GM18498 (cell line): ENCODE measurements around the gene PEMT.

Source experiments
- ATAC-seq: cut with Tn5 transposase; IDR thresholded peaks from one replicate; pipeline ENCODE4 v1.9.1; 2021; ENCODE audit warnings: mild to moderate bottlenecking, moderate library complexity; ENCODE audit not compliant: unreplicated experiment

PEMT gene

DNA sequence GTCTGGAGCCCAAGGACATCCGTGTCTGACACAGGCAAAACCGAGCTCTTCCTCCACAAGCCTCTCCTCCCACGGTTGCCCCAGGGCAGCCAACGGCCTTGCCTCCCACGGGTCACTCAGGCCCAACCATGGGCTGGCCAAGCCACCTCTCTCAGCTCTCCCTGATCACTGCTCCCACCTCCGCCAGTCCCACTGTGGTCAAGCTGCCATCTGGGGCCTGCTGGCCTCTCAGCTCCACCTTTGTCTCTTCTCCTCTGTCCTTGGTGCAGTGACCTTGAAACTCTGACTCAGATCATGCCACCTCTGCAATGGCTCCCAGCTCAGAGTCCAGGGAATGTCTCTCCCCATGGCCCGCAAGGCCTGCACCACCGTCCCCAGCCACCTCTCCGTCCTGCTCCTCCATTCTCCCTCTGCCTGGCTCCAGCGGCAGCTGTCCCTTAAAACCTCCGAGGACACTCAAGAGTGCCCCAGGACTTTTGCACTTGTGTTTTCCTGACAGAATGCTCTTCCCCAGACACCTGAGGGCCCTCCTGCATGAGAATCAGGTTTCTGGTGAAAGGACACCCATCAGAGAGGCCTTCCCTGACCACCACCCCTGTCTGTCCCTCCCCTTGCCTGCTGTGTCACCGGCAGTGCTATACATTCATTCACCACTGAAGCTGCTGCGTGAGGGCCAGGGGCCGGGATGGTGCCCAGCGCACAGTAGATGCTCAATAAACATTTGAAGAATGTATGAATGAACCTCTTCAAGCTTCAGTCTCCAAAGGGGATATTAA lies 19.3 kb downstream of the PEMT start:
- no peak for ATAC-seq

DNA sequence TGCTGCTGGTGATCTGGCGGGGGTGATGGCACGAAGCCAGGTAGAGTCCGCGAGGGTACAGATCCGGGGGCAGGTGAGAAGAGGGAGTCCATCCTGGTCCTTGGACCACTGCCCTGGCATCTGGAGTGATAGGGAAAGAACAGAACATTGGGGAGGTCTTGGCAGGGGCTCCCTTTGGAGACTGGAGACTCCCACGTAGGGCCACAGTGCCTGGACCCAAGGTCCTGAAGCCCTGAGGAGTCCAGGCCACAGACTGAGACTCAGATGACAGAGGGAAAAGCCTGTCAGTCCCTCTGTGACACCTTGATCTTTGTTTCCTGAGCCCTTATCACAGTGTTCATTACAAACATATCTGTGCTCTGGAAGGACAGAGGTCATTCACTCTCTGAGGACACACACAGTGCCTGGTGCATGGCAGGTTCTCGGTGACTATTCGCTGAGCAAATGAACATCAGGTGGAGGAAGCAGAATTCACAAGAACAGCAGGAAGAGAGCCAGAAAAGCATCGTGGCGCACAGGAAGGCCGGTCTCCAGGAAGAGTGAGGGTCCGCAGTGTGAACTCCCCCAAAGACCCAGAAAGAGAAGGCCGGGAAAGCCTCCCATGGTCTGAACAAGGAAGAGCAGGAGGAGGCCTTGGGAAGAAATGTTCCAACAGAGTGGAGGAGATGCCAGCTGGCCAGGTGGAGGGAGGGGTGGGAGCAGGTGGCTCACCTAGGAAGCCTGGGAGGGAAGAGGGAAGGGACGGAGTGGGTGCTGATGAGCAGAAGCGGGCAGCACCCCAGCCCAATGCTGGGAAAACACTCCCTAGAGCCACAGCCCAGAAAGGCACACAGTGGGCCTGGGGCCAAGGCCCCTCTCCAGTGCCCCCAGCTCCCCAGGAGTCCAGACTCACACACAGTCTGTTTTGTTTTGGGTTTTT lies 20.5 kb downstream of the PEMT start:
- no peak for ATAC-seq

DNA sequence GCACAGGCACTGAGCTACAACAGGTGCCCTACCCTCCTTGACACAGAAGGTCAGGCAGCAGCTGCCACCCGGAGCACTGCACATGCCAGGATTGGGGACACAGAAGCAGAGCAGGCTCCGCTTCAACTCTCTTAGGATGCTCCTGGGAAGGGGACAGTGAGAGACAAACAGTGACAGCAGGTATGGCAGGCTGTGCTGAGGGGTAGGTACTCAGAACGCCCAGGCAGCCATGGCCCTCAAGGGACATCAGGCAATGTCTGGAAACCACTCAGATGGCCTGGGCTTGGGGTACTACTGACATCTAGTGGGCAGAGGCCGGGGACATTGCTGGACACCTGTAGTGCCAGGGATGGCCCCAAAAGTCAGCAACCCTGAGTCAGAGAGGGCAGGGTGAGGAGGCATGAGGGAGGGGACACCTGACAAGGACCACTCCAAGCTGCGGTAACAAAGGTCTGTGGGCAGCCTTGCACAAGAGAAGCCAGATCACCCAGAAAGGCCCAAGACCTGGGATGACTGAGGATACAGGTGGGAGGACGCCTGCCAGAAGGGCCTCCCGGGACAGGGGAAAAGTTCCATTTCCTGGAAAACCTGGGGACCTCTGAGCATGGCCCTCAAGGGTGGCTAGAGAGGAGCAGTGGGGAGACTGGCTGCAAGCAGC lies 21.2 kb downstream of the PEMT start:
- no peak for ATAC-seq

DNA sequence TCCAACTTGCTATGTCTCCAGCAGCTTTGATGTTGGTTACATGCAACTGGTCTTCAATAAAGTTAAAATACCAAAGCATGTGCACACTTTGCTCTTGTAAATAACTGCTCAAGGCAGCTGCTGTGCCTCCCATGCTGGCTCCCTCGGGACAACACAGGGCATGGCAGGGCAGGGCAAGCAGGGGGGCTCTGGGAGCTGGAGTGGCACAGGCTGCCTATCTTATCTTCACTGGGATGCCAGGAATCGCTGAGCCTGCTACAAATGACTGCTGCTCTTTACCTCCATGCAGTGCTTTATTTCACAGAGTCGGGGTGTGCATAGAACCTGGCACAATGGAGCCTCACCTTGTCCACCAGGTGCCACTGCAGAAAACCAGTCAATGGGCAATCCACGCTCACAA lies 21.8 kb downstream of the PEMT start:
- ATAC-seq = no peak

DNA sequence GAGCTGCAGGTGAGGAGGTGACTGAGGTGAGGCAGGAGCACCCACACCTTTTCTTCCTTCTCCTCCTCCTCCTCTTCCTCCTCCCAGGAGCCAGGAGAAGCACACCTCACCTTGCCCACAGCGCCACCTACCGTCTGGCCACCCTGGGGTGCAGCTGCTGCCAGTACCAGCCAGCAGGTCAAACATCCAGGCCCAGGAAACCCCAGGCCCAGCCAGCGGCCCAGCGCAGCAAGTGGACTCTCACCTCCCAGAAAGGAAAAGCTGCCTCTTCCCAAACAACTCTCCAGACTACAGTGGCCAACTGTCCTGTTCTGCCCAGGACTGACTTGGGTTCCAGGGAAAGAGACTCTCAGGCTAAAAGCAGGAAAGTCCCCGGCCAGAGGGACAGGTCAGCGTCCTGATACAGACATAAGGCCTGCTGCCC lies 22.7 kb downstream of the PEMT start:
- ATAC-seq = no peak

DNA sequence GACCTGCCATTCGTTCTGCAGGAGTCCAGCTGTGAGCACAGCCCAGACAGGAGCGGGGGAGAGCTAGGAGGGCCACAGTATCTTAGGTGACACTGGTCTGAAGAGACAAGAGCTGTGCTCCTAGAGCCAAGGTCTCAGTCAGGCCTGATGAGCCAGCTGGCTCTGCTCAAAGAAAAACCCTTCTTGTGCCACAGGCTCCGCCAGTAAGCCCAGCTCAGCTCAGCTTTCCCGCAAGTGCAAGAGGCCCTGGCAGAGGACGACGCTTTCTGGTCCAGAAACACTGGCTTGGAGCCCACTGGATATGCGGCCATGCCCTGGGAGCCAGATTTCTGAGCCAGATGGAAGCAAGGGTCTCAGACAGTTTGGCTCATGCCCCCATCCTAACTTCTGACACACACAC lies 23.9 kb downstream of the PEMT start:
- no peak for ATAC-seq

DNA sequence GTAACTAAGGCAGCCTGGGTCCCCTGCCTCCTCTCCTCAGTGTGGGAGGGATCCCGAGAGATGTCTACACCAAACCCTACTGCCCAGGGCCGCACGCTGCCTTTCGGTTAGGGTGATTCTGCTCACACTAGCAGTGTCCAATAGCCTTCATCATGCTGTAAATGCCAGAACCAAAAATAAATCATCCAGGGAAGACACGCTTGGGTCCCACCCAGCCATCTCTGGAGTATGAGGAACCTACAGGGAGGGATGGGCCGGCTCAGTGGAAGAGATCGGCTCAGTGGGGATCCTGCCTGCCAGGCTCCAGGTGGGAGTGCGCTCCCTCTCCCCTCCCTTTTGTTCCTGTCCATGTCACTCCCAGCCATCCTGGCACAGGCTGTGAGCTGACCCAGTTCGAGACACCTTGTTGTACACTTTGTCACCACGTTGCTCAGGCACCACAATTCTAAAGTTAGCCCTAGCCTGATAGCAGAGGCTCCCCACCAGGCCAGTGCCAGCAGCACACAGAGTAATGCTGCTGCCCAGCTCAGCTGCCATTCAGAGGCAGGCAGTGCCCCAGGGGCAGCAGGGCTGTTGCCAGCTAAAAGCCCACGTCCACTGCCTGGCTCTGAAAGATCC lies 24.5 kb downstream of the PEMT start:
- ATAC-seq = no peak

DNA sequence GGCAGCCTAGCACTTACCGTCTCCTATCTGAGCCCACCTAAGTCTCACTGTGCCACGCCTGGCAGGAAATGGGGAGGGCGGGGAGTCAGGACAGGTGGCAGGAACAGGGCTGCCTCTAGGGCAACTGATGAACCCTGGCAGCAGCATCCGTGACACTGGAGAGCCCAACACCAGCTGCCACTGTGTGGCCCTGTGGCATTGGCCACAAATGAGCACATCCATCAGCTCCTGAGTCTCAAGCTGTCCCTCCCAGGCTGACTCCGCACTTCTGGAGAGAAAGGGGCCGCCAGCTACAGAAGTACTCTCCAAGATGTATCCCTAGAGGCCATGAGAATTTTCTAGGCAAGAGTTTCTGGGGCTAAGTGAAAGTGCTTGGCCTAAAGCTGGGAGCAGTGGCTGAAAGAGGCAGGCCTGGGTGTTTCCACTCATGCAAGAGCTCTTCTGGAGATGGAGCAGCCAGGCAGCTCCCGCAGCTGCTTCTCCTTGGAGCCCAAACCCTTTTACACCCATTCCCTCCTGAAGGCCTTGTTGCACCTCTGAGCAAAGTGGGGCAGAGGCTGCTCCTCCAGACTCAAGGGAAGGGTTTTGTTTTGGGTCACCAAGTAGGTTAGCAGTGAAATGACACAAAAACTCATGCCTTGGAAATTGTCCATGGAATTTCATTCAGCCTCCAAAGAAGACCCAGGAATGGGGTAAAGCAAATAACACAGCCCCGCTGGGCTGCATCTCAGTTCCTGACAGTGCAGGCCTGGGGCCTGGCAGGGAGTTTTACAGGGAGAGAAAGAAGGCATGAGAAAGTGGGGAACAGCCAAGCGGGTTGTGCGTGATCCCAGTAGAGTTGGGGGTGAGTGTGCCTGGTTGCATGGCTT lies 25.8 kb downstream of the PEMT start:
- no peak for ATAC-seq

DNA sequence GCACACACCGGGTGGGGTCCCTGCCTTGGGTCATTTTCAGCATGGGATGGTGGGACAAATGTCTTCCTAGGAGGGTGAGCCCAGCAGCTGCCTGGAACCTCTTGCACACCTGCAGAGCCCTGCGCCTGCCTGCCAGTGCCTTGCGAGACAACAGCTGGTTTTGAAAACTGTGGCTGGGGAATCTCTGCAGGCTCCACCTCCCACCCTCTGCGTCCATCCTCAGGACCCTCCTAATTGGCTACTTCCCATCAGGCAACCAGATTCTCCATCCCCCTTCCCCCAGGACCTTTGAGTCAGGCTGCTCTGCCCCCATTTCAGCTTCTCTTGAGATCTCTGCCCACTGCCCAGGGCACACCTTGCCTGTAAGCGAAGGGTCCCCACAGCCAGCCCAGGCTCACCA lies 26.6 kb downstream of the PEMT start:
- ATAC-seq = no peak

DNA sequence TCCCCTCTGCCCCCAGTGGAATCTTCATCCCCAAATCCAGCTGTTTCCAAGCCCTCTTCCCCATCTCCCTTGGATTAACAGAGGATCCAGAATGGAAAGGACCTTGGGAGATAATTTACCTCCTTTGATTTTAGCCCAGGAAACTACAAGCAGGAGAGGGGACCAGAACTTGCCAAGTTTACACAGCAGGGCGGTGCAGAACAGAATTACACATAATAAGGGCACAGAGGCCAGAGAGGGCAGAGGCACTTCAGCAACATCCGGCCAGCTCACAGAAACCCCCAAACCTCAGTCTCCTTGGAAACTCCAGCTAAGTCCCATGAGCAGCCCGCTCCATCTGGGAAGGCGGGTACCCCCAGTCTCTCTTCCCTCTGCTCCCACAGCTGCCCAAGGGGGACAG lies 27.2 kb downstream of the PEMT start:
- no peak for ATAC-seq

DNA sequence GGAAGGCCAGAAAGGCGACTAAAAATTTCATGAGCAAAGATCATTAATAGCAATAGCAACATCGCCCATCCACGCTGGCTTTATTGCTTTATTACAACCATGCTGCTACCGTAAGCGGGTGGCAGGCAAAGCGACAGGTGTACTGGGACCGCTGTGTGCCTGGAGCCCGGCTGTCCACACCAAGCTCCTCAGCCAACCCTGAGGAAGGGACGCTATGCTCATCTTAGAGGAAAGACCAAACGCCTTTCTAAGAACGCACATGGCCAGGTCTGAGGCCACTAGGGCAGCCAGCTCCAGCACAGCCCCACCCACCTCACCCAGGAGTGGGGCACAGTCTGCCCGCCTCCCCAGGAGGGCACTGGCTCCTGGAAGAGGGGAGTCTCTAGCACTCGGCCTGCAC lies 28.0 kb downstream of the PEMT start:
- ATAC-seq = no peak

DNA sequence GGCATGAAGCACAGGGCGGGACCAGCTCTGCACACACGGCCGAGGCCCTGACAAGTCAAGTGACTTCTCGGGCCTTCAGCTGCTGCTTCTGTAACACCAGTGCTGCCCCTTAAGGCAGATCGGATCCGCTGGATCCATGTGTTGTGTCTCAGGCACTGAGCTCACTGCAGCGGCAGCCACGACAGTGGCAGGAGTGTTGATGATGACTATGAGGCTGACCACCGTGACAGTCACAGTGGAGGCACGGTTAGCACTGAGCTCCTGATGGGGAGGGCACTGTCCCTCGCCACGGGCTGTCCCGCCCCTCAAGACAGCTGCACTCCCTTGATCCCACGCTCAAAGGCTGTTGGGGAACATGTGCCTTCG lies 29.4 kb downstream of the PEMT start:
- ATAC-seq = no peak

DNA sequence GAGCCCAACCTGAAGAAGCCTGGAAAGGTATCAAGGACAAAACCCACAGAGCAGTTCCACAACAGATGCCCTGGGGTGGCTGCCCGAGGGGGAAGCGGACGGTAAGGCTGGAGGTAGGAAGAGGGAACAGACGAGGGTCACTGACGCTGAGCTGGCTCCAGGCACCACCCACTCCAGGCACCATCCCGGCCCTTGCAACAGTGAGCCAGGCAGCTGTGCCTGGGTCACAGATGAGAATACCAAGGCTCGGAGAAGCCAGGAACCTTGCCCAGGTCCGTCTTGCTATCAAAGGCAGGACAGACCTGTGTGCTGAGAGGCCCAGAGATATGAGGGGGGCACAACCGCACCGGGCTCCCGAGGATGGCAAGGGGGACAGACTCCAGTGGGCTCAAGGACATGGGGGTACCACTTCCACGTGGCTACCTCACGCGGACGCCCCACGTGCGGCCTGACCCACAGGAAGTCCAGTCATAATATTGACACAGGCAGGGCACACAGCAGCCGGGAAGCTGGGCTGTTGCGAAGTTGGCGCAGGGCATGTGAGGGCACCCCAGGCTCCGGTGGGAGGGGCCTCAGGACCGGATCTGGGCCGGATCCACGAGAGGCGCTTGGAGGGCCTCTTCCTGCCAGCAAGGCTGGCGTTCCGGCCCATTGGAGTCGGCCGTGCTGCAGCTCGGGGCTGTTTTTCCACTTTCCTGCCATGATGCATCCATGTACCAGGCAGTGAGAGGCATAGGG lies 29.9 kb downstream of the PEMT start:
- ATAC-seq = no peak

DNA sequence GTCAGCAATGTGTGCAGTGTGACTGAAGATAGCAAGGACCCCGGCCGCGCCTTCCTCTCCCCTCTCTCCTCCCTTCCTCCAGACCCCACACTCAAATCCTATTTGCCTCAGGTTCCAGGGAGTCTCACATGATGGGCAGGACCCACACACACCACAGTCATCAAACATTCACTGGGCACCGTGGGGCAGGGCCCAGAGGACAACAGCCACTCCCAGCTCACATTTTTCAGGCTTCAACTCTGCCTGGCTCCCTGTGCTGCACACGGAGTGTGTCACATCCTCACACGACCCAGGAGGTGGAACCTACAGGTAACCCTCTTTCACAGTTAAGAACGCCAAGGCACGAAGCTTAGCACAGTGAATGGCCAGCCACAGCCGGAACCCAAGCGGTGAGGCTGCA lies 30.5 kb downstream of the PEMT start:
- no peak for ATAC-seq

DNA sequence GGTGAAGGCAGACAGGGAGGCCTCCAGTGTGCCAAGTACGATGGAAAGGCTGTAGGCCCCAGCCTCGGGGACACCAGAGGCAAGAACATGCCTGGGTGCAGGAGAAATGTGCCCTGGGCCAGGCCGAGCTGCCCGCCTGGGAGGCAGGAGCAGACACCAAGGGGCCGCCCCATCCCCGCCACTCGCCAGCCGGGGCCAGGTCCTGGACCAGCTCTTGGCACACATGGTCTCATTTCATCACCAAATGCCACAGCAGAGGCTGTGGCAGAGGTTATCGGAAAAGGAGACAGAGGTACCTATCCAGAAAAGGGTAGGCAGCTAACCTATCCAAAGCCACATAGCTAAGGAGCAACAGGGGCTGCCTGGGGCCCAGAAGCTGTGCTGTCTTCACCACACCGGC lies 31.3 kb downstream of the PEMT start:
- ATAC-seq = no peak

DNA sequence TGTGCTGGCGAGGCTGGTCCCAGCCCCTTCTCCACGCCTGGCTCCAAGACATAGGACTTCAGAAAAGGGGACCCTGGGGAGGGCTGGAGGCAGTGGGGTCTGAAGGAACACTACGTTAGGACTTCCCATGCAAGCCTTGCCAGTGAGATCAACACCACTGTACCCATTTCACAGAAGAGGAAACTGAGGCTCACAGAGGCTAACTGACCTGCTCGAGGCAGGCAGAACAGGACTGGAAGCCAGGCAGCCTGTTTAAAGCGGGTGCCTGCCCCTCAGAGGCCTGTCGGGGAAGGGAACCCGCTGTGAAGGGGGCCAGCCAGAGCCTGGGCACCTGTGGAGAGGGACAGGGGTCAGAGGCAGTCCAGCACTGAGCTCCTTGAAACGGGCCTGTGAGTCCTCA lies 32.3 kb downstream of the PEMT start:
- no peak for ATAC-seq

DNA sequence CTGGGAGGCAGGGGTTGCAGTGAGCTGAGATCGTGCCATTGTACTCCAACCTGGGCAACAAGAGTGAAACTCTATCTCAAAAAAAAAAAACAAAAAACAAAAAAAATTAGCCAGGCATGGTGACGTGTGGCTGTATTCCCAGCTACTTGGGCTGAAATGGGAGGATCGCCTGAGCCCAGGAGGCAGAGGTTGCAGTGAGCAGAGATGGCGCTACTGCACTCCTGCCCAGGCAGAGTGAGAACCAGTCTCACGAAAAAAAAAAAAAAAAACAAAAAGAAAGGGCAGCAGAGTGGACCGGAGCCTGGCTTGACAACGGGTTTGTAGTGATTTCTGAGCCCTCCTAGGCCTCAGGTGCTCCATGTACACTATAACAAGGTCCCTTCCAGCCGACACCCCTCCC lies 33.1 kb downstream of the PEMT start:
- ATAC-seq = no peak

DNA sequence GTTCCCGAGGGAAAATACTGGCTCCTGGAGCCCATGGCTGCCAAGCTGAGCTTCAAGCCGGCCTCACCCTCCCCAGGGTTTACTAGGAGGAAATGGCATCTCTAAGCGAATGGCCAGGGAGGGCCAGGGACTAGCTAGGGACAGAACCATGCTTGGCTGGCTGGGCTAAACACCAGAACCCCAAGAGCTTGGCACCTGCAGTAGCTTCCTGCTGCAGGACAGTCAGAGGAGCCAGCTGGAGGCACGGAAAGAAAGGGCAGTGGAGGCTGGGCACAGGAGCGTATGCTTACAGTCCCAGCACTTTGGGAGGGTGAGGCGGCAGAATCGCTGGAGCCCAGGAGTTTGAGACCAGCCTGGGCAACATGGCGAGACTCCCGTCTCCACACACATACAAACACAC lies 33.7 kb downstream of the PEMT start:
- no peak for ATAC-seq

DNA sequence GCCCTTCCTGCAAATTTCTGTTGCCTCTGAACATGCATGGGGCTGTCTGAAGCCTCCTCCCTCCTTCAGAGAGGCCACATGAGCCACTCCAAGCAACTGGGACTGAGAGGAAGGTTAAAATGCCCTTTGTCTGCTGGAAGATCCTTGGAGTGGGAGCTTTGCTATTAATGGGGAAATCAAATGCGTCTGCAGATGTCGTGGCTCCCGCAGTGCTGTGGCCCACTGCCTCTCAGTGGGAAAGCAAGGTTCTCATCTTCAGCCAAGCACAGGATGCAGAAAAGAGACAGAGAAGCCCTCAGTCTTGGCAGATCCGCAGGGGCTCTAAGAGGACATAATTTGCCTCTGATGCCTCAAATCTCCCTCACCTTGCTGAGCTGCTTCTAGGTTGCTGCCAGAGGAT lies 34.8 kb downstream of the PEMT start:
- ATAC-seq = no peak

DNA sequence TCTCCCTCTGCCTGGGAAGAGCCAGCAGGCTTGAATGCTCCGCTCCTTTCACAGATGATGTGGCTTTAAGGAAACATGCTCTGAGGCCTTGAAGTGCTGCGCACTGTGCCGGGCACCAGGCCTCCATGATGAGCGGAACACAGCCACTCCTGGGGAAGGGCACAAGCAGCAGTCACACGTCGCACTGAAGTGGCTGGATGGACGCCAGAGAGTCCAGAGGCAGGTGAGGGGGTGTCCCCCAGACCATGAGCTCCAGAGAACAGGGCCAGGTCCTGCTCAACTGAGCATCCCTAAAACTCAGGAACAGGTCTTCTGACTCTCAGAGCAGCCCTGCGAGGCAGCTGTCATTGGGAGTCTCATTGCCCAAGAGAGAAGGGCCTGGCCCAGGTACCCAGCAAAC lies 35.6 kb downstream of the PEMT start:
- no peak for ATAC-seq
